Upper lobe of right lung (tissue), 1 donor: ENCODE measurements around the gene SMIM24. TPM values are rescaled to one million over a fixed set of nuclear protein-coding genes. Genes with fewer than 3 reads are reported as not detected.

Experiments used
- ATAC-seq: fragments of 200-7000 bp; cut with Tn5 transposase; one replicate; pipeline ENCODE4 v1.9.1; 2020; ENCODE audit warnings: mild to moderate bottlenecking, moderate library complexity
- DNase-seq: peaks from one replicate; pipeline ENCODE4 v3.0.0-alpha.2; 2020
- H3K27ac ChIP-seq: fragments of 200-600 bp; one replicate; pipeline ENCODE4 v1.8.0; 2022
- H3K27me3 ChIP-seq: fragments of 200-600 bp; one replicate; pipeline ENCODE4 v1.8.0; 2022; ENCODE audit warnings: mild to moderate bottlenecking
- H3K36me3 ChIP-seq: fragments of 200-600 bp; one replicate; pipeline ENCODE4 v1.8.0; 2022
- H3K4me1 ChIP-seq: fragments of 200-600 bp; one replicate; pipeline ENCODE4 v1.8.0; 2022
- H3K4me3 ChIP-seq: fragments of 200-600 bp; one replicate; pipeline ENCODE4 v1.8.0; 2022; ENCODE audit warnings: mild to moderate bottlenecking
- H3K9me3 ChIP-seq: fragments of 200-600 bp; one replicate; pipeline ENCODE4 v1.8.0; 2022
- CTCF ChIP-seq: fragments of 200-600 bp; IDR thresholded peaks from one replicate; pipeline ENCODE4 v1.8.0; 2022; ENCODE audit warnings: antibody characterized with exemption
- intact Hi-C: fragments of 100-400 bp; cut with DNase I; formaldehyde crosslinking; loops from one replicate; pipeline ENCODE4 v1.11.0; 2022
- total RNA-seq: library from RNA; stranded (reverse); fragmentation: NEBNext Ultra II Directional; extraction: Animal tissue kit (Norgen Biotek cat#: 25700); gene quantifications from one replicate; pipeline ENCODE4 v1.2.1, GENCODE V29; 2021
- donor health status: DM: no; HTN: yes; CAD: no; lungs with severe emphysema.

Gene SMIM24
- total RNA-seq, 1 donor from 2014 or later, result not detected

- intact Hi-C loops, result no loop called here
- no peak overlapping the region for H3K4me3 ChIP-seq
- H3K27me3 ChIP-seq, result no peaks in the 10 kb centered on the region
- DNase-seq (no peak), ATAC-seq (no peak)
- no peaks in the 10 kb centered on the region for H3K9me3 ChIP-seq
- peaks cover 70% of the 10 kb centered on the region for H3K36me3 ChIP-seq
- TF ChIP-seq CTCF, result no peak
- peaks cover 14% of the 10 kb centered on the region for H3K4me1 ChIP-seq
- no peak overlapping the region for H3K27ac ChIP-seq
Observed at GRCh38 chr19:3442487-3443071, 37.7 kb downstream of the SMIM24 start.

- Histone ChIP-seq H3K36me3 (peaks cover 72% of the 10 kb centered on the region), H3K27ac (no peak overlapping the region), H3K9me3 (no peaks in the 10 kb centered on the region), H3K4me3 (no peak overlapping the region), H3K27me3 (no peaks in the 10 kb centered on the region), H3K4me1 (peaks cover 14% of the 10 kb centered on the region)
- ATAC-seq (no peak), DNase-seq (no peak)
- no peak for TF ChIP-seq CTCF
- intact Hi-C loops, result no loop called here
Observed at GRCh38 chr19:3441986-3442329, 38.4 kb downstream of the SMIM24 start.

- H3K4me1 ChIP-seq, result peaks cover 14% of the 10 kb centered on the region
- H3K9me3 ChIP-seq, result no peaks in the 10 kb centered on the region
- no peak overlapping the region for H3K4me3 ChIP-seq
- intact Hi-C loops, result no loop called here
- H3K27me3 ChIP-seq, result no peaks in the 10 kb centered on the region
- H3K36me3 ChIP-seq, result peaks cover 72% of the 10 kb centered on the region
- TF ChIP-seq CTCF, result no peak
- no peak for DNase-seq
- H3K27ac ChIP-seq, result peak overlapping the region; percentile 2
- no peak for ATAC-seq
Observed at GRCh38 chr19:3441089-3441985, 39.0 kb downstream of the SMIM24 start.

GRCh38 chr19:3440082-3440481, 40.2 kb downstream of the SMIM24 start:
- H3K27me3 ChIP-seq, result no peaks in the 10 kb centered on the region
- ATAC-seq (peak; percentile 76), DNase-seq (no peak)
- TF ChIP-seq CTCF, result peak; percentile 49
- H3K36me3 ChIP-seq, result peaks cover 61% of the 10 kb centered on the region
- no peak overlapping the region for H3K4me3 ChIP-seq
- peaks cover 21% of the 10 kb centered on the region for H3K4me1 ChIP-seq
- intact Hi-C loops, result no loop called here
- H3K27ac ChIP-seq, result no peak overlapping the region
- no peaks in the 10 kb centered on the region for H3K9me3 ChIP-seq

DNA sequence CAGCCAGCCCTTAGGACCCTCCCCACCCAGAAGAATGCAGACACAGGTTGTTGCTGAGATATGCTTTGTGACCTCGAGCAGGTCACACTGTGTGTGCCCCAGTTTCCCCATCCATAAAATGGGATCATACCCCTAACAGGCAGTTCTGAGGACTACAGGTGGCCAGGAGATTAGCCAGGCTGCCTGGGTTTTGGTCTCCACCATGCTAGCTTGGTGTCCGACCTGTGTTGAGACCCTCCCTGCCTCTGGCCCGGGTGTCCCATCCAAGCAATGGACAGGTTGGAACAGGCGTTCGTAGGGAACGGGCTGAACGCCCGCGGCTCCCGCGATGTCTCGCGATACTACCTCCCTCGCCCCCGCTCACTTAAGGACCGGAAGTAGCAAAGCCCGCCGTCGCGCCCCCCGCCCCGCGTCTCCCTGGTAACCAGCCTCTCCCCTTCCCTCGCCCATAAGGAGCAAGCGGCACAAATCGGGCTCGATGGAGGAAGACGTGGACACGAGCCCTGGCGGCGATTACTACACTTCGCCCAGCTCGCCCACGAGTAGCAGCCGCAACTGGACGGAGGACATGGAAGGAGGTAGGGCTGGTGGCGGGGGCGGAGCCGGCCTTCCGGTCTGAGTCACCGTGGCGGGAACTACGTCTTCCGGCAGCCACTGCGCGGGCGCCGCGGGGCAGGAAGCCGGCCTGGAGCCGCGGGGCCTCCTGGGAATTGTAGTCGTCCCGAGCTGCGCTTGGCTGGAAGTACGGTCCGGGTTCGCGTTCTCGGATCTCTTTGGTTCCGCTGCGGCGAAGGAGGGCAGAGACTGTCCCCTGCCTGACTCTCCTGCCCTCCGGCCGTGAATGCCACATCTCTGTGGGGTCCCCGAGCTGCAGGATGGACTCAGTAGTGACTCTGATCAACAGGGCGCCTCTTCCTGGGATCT, 45.4 kb downstream of the SMIM24 start:
- peaks cover 42% of the 10 kb centered on the region for H3K36me3 ChIP-seq
- TF ChIP-seq CTCF, result no peak
- no peaks in the 10 kb centered on the region for H3K9me3 ChIP-seq
- peak; percentile 98 for DNase-seq
- H3K4me3 ChIP-seq, result peak overlapping the region; percentile 55
- no peaks in the 10 kb centered on the region for H3K27me3 ChIP-seq
- H3K27ac ChIP-seq, result peak overlapping the region; percentile 84
- peaks cover 21% of the 10 kb centered on the region for H3K4me1 ChIP-seq
- peak; percentile 99 for ATAC-seq
- intact Hi-C loops, result loop anchor here (5.0 to 10.0 kb wide), 2 partner anchors 70 to 108 kb away; partner anchors contain the start of gene NFIC
